GM12865 (cell line): ENCODE results near the gene TRIM61.
"Not testable (repeated sequence)": the region's sequence is repeated elsewhere in the genome, so short reads cannot be mapped to it uniquely, and the experiment has no call there.

Experiments
- DNase-seq: peaks from one replicate; pipeline ENCODE4 v3.0.0; 2010; ENCODE audit warnings: low read depth
- H3K4me3 ChIP-seq: 2 replicates; pipeline ENCODE4 v1.5.1; 2011; ENCODE audit warnings: mild to moderate bottlenecking, low read depth, low read length, control low read depth
- TF ChIP-seq, protein P1 (sequence below): IDR thresholded peaks from 2 replicates; pipeline ENCODE4 v1.5.1; 2011; ENCODE audit warnings: low read length, control low read depth, low read depth, inconsistent platforms; ENCODE audit not compliant: insufficient read depth; ENCODE audit errors: missing control alignments

Gene TRIM61

DNA sequence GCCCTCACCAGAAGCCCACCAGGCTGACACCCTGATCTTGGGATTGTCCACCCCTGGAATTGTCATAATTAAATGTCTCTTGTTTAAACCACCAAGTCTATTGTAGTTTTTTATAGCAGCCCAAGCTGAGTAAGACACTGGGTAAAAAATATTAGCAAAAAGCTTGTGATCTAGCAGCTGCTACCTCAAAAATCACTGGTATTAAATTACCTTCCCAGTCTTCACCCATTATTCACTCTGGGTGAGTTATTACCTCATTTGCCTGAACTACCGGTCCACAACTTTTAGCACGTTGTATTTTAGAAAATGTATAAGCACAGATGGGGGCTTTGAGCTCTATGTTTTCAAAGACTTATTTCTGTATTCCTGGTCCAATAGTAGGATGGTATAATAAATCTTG lies 12.0 kb upstream of the TRIM61 start:
- no peak for DNase-seq
- TF ChIP-seq, protein P1, sequence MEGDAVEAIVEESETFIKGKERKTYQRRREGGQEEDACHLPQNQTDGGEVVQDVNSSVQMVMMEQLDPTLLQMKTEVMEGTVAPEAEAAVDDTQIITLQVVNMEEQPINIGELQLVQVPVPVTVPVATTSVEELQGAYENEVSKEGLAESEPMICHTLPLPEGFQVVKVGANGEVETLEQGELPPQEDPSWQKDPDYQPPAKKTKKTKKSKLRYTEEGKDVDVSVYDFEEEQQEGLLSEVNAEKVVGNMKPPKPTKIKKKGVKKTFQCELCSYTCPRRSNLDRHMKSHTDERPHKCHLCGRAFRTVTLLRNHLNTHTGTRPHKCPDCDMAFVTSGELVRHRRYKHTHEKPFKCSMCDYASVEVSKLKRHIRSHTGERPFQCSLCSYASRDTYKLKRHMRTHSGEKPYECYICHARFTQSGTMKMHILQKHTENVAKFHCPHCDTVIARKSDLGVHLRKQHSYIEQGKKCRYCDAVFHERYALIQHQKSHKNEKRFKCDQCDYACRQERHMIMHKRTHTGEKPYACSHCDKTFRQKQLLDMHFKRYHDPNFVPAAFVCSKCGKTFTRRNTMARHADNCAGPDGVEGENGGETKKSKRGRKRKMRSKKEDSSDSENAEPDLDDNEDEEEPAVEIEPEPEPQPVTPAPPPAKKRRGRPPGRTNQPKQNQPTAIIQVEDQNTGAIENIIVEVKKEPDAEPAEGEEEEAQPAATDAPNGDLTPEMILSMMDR: no peak
- H3K4me3 ChIP-seq: no peak overlapping the region

DNA sequence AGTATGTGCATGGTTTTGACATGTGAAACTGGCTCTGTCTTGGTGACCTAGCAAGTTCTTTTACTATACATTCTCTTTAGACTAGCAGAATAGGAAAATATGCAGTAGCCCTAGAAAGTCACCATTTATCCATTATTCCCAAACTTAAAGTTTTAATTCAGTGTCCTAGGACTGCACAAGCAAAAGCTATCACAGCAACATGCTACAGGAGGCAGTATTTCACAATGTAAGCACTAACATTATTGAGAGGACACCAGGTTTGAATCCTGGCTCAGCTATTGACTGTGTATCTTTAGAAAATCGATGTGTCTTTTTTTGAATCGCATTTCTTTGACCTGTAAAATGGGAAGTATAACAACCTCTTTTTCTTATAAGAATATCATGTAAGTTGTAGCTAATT lies 5.5 kb downstream of the TRIM61 start:
- DNase-seq, H3K4me3 ChIP-seq: not testable (repeated sequence)

DNA sequence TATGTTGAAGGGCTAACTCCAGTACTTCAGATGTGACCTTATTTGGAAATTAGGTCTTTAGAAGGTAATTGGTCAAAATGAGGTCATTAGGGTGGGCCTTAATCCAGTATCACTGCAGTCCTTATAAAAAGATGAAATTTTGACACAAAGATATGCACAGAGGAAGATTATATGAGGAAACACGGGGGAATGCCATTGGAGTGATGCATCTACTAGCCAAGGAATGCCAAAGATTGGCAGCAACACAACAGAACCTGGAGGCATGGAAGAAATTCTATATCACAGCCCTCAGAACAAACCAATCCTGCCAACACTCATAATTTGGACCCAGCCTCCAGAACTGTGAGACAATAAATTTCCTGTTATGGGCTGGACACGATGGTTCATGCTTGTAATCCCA lies 17.6 kb downstream of the TRIM61 start:
- H3K4me3 ChIP-seq: no peak overlapping the region
- TF ChIP-seq, protein P1: no peak
- no peak for DNase-seq

DNA sequence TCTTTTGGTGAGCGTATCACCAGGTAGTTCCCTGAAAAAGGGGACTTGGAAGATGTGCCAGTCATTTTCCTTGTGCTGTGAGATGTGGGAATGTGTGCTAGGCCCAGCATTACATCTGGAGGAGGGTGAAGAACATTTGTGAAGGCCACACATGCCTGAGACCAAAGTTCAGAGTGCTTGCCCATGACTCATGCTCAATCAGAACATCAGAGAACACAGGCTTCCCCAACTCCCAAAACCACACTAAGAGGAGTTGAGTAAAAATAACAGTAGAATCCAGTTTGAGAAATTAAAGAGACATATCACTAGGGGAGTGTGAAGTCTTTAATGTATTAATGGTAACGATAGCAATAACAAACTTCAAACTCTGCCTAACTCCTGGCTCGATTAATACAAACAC lies 18.0 kb downstream of the TRIM61 start:
- not testable (repeated sequence) for H3K4me3 ChIP-seq, DNase-seq

DNA sequence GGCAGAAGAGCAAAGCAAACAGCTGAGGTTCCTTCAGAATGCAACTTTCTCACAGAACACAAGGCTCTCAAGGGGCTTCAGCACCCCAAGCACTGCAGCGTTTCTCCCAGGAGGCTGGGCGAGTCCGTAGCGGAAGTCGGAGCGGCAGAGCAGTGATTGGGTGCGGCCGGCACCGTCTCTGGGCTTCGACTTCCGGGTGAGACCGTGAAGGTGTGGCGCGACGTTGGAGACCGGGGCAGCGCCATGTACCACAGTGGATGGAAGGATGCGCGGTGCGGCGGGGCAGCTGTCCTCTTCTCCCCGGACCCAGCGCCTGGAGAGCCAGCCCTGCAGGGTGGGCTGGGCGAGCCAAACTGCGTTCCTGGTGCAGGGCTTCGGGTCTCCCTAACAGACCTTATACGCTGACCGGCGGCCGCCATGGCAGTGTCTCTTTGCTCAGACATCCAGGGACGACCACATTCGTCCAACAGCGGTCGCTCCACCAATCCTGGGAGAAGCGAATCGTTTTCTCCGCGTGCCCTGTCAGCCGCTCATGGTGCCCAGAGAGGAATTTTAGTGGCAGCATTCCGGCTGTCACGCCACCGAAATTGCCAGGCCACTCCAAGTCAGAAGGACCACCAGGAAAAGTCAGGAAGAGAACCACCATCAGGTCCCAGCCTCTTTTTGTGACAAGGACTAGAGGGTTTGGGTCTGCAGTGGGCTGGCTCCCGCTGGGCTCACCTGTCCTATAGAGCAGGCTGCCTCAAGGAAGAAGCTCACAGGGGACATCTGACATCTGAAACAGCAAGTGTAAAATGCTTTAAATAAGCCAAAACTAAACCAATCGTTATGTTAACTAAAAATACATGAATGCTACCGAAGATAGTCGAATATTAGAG lies 20.5 kb downstream of the TRIM61 start:
- peak overlapping the region; percentile 69 for H3K4me3 ChIP-seq
- peak; percentile 94 for DNase-seq
- TF ChIP-seq, protein P1: no peak

DNA sequence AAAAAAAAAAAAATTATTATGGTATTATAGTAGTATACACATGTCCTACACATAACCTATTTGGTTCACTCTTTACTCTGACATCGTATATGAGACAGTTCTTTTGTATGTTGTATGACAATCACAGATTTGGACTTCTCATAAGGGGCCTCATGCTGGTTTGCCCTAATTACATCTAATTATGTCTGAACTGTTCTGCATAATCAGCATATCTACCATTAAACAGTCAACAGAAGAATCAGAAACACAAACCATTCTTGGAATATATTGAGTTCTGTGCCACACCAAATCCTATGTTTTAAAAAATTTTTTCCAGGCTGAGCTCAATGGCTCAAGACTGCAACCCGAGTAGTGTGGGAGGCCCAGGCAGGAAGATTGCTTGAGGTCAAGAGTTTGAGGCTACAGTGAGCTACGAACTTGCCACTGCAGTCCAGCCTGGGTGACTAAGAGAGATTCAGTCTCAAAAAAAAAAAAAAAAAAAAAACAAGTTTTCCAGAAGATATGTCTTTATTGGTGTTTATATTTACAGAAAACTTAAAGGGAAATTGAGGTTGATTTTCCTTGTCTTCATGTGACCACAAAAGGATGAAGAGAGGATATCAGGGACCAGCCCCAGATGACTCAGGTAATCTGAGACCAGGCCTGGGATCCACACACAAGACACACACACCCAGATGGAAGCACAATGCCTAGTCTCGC lies 22.2 kb downstream of the TRIM61 start:
- no peak for DNase-seq
- TF ChIP-seq, protein P1: no peak
- no peak overlapping the region for H3K4me3 ChIP-seq

DNA sequence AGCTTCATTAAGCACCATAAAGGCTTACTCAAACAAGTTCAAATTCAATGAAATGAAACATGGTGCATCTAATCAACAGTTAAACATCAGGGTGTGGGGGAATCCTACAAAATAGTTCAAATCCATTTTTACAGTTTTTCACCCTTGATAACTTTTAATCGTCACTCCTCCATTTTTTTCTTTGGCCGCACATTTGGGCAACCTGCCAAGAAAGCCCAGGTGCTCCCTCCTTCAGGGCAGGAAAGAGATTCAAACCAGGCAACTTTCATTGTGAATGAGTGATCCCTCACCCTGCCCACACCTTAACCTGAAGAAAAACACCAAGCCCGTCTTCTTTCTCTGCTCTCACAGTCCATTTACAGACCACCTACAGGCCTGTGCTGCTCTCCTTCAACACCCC lies 24.9 kb downstream of the TRIM61 start:
- DNase-seq: no peak
- no peak overlapping the region for H3K4me3 ChIP-seq
- TF ChIP-seq, protein P1: no peak

DNA sequence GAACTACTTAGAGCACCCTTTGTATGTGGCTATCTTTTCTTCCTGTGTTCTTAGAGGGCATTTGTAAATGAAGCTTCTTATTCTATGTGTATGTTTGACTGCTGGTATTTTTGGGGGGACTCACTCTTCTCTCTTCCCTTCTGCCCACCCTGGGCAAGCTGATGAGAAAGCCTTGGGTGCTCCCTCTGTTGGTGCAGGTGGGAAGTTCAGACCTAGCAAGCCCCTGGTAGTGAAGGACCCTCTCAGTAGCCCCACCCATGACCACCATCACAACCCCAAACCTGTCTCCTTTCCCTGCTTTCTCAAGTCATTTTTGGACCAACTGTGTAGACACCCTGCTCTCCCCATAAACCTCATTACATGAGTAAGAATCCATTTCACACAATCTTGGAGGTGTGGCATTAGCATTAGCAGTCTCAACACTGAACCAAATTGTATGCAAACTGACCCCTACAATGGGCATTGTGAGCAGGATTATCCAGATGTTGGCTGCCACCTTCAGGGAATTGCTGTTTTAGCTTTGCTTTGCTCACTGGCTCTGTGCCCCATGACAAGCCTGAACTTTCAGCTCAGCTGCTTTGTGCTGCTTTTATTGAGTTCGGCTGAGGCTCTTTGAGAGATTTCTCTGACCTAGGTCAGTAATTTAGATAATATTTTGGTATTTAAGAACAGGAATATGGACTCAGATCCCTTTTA lies 27.9 kb downstream of the TRIM61 start:
- TF ChIP-seq, protein P1: peak; percentile 48
- H3K4me3 ChIP-seq: no peak overlapping the region
- DNase-seq: peak; percentile 32
